CD14-positive monocyte (primary cell): Measurements from ENCODE around the gene RYR2. TPM values are rescaled to one million over a fixed set of nuclear protein-coding genes. Genes with fewer than 3 reads are reported as not detected.

Source experiments
- DNase-seq, 3 donors: peaks; one replicate each; pipeline ENCODE4 v3.0.0-alpha.2; 2011 to 2022
- H2AFZ ChIP-seq: 2 replicates; pipeline ENCODE4 v1.6.0; 2012; ENCODE audit warnings: mild to moderate bottlenecking, low read depth, low read length, inconsistent platforms; ENCODE audit not compliant: insufficient read depth, poor library complexity, severe bottlenecking
- H3K27ac ChIP-seq, 2 donors: 1 replicate in 1 of 2; 2 replicates in 1 of 2; pipeline ENCODE4 v1.5.1; 2012 to 2013; ENCODE audit warnings: low read length in 2 of 2, control low read depth in 1 of 2, inconsistent platforms in 1 of 2, low read depth in 1 of 2, mild to moderate bottlenecking in 1 of 2
- H3K27me3 ChIP-seq, 2 donors: one replicate each; pipeline versions ENCODE4 v1.6.0 to v1.6.1; 2011 to 2013; ENCODE audit warnings: low read length in 2 of 2; ENCODE audit not compliant: control insufficient read depth in 2 of 2, insufficient read depth in 2 of 2
- H3K36me3 ChIP-seq, 2 donors: replicated peaks in 1 of 2; 1 replicate in 1 of 2; 2 replicates in 1 of 2; pipeline versions ENCODE4 v1.5.1 to v1.6.1; 2012 to 2013; ENCODE audit warnings: low read length in 2 of 2, control low read depth in 1 of 2, inconsistent platforms in 1 of 2, mild to moderate bottlenecking in 1 of 2; ENCODE audit not compliant: insufficient read depth in 2 of 2, control insufficient read depth in 1 of 2
- H3K4me1 ChIP-seq, 2 donors: 1 replicate in 1 of 2; 2 replicates in 1 of 2; pipeline versions ENCODE4 v1.5.1 to v1.6.1; 2012 to 2013; ENCODE audit warnings: low read length in 2 of 2, control low read depth in 1 of 2, inconsistent platforms in 1 of 2, mild to moderate bottlenecking in 1 of 2, moderate library complexity in 1 of 2; ENCODE audit not compliant: insufficient read depth in 2 of 2, control insufficient read depth in 1 of 2
- H3K4me2 ChIP-seq: replicated peaks from 2 replicates; pipeline ENCODE3; 2012; ENCODE audit warnings: low read length, moderate library complexity, mild to moderate bottlenecking; ENCODE audit not compliant: poor library complexity, severe bottlenecking; ENCODE audit errors: extremely low read depth
- H3K4me3 ChIP-seq, 3 experiments: fragments of 200-600 bp in 1 of 3; sonication (generic) in 1 of 3; replicated peaks in 1 of 3; 1 replicate in 2 of 3; 2 replicates in 1 of 3; pipeline ENCODE4 v1.5.1; 2011 to 2013; ENCODE audit warnings: low read length in 3 of 3, mild to moderate bottlenecking in 3 of 3, control low read depth in 2 of 3, low read depth in 2 of 3, inconsistent platforms in 1 of 3, moderate library complexity in 1 of 3
- H3K79me2 ChIP-seq: 2 replicates; pipeline ENCODE4 v1.6.0; 2012; ENCODE audit warnings: mild to moderate bottlenecking, control low read depth, inconsistent platforms, low read length, moderate library complexity; ENCODE audit not compliant: insufficient read depth
- H3K9ac ChIP-seq: 2 replicates; pipeline ENCODE4 v1.6.0; 2017; ENCODE audit warnings: low read length, mild to moderate bottlenecking; ENCODE audit not compliant: insufficient read depth, poor library complexity, severe bottlenecking
- H3K9me3 ChIP-seq, 2 donors: replicated peaks in 1 of 2; 1 replicate in 1 of 2; 2 replicates in 1 of 2; pipeline versions ENCODE4 v1.5.1 to v1.6.1; 2012 to 2013; ENCODE audit warnings: low read length in 2 of 2, control low read depth in 1 of 2; ENCODE audit not compliant: control insufficient read depth in 1 of 2, insufficient read depth in 1 of 2
- H4K20me1 ChIP-seq: 2 replicates; pipeline ENCODE4 v1.6.0; 2012; ENCODE audit warnings: mild to moderate bottlenecking, low read length, control low read depth, moderate library complexity; ENCODE audit not compliant: insufficient read depth
- H3K27ac Mint-ChIP-seq, 7 donors: one replicate each; pipeline ENCODE4 v1.8.0; 2020; ENCODE audit warnings: mild to moderate bottlenecking in 7 of 7, mixed read lengths in 7 of 7, moderate library complexity in 6 of 7, inconsistent platforms in 2 of 7
- H3K27me3 Mint-ChIP-seq, 3 donors: one replicate each; pipeline ENCODE4 v1.8.0; 2021 to 2022; ENCODE audit warnings: low read depth in 3 of 3, mild to moderate bottlenecking in 3 of 3, mixed read lengths in 3 of 3, moderate library complexity in 3 of 3, inconsistent platforms in 1 of 3
- H3K36me3 Mint-ChIP-seq, 2 donors: one replicate each; pipeline ENCODE4 v1.8.0; 2020; ENCODE audit warnings: mixed read lengths in 2 of 2, inconsistent platforms in 1 of 2, mild to moderate bottlenecking in 1 of 2
- H3K4me1 Mint-ChIP-seq: one replicate; pipeline ENCODE4 v1.8.0; 2020; ENCODE audit warnings: mild to moderate bottlenecking, mixed read lengths
- H3K4me3 Mint-ChIP-seq, 2 donors: one replicate each; pipeline ENCODE4 v1.8.0; 2020; ENCODE audit warnings: mild to moderate bottlenecking in 2 of 2, mixed read lengths in 2 of 2, moderate library complexity in 1 of 2
- H3K9me3 Mint-ChIP-seq, 7 donors: one replicate each; pipeline ENCODE4 v1.8.0; 2020 to 2022; ENCODE audit warnings: mixed read lengths in 7 of 7, mild to moderate bottlenecking in 6 of 7, moderate library complexity in 6 of 7, inconsistent platforms in 2 of 7
- CTCF ChIP-seq: fragments of 200-600 bp; IDR thresholded peaks from one replicate; pipeline ENCODE4 v1.8.0; 2022; ENCODE audit warnings: antibody characterized with exemption, mild to moderate bottlenecking
- WGBS: methylation state at CpG from one replicate; pipeline ENCODE4 v1.1.5; 2013; ENCODE audit warnings: missing lambda C conversion rate; ENCODE audit not compliant: insufficient coverage; 5-methylcytosine and 5-hydroxymethylcytosine counted together
- intact Hi-C, 2 donors: fragments of 100-400 bp; cut with micrococcal nuclease; formaldehyde crosslinking; loops; one replicate each; pipeline versions ENCODE4 v1.15.0 to v1.15.1; 2023
- polyA plus RNA-seq, 3 donors: library from polyadenylated mRNA; depleted of rRNA in 1 of 3; unstranded in 2 of 3; stranded (reverse) in 1 of 3; fragments of 300-500 nt in 2 of 3; fragments of >200 nt in 1 of 3; fragmentation: Illumina TruSeq in 2 of 3; gene quantifications; 1 replicate in 2 of 3; 2 replicates in 1 of 3; pipeline ENCODE4 v1.2.3, GENCODE V29; 2012 to 2021

Gene RYR2
- polyA plus RNA-seq, 3 donors: not detected

DNA sequence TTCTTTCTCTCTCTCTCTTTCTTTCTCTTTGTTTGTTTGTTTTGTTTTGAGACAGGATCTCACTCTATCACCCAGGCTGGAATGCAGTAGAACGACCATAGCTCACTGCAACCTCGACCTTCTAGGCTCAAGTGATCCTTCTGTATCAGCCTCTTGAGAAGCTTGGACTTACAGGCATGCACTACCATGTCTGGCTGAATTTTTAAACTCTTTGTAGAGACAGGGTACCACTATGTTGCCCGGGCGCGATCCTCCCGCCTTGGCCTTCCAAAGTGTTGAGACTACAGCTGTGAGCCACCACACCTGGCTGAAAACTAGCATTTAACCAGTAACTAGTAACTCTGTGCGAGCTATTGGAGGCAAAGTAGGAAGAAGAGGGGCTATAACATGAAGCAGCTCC is 523.3 kb downstream of the RYR2 start:
- Mint-ChIP-seq H3K36me3 (no peaks in the 10 kb centered on the region), H3K27me3 (peaks cover 0 to 2% (median 0%) of the 10 kb centered on the region in 3 donors), H3K4me1 (no peaks in the 10 kb centered on the region), H3K27ac (no peak overlapping the region), H3K9me3 (no peaks in the 10 kb centered on the region), H3K4me3 (no peak overlapping the region)
- 81% methylated on average over 6 of the region's 7 CpGs for WGBS
- H3K36me3 ChIP-seq: no peaks in the 10 kb centered on the region
- intact Hi-C loops: no loop called here
- no peak overlapping the region for H3K4me3 ChIP-seq
- H2AFZ ChIP-seq: no peak overlapping the region
- H3K9me3 ChIP-seq: no peaks in the 10 kb centered on the region
- no peak for DNase-seq
- H3K4me1 ChIP-seq: no peaks in the 10 kb centered on the region
- H3K79me2 ChIP-seq: no peaks in the 10 kb centered on the region
- no peaks in the 10 kb centered on the region for H4K20me1 ChIP-seq
- no peak for TF ChIP-seq CTCF
- H3K27ac ChIP-seq: no peak overlapping the region
- H3K9ac ChIP-seq: no peak overlapping the region
- H3K4me2 ChIP-seq: no peak overlapping the region
- H3K27me3 ChIP-seq: no peaks in the 10 kb centered on the region

- no peaks in the 10 kb centered on the region for H3K4me1 Mint-ChIP-seq
- Histone ChIP-seq H3K9ac (no peak overlapping the region), H3K4me3 (no peak overlapping the region), H3K4me1 (no peaks in the 10 kb centered on the region), H3K9me3 (no peaks in the 10 kb centered on the region), H2AFZ (no peak overlapping the region), H3K27ac (no peak overlapping the region), H4K20me1 (no peaks in the 10 kb centered on the region), H3K79me2 (no peaks in the 10 kb centered on the region), H3K4me2 (no peak overlapping the region), H3K36me3 (no peaks in the 10 kb centered on the region), H3K27me3 (no peaks in the 10 kb centered on the region)
- no peaks in the 10 kb centered on the region for H3K9me3 Mint-ChIP-seq
- H3K27ac Mint-ChIP-seq: no peak overlapping the region
- DNase-seq: no peak
- H3K36me3 Mint-ChIP-seq: no peaks in the 10 kb centered on the region
- H3K4me3 Mint-ChIP-seq: no peak overlapping the region
- no peak for TF ChIP-seq CTCF
- intact Hi-C loops: no loop called here
- H3K27me3 Mint-ChIP-seq: no peaks in the 10 kb centered on the region
- WGBS: 93% methylated on average over 12 of the region's 14 CpGs
Observed at GRCh38 chr1:237566581-237566980, 524.6 kb downstream of the RYR2 start.
